Neural progenitor cell (in vitro differentiated cells): Measurements from ENCODE around the gene MAN1A2.

Experiments used
- EZH2 ChIP-seq: fragments of 200-600 bp; sonication (generic); IDR thresholded peaks from 2 replicates; pipeline ENCODE4 v1.6.1; 2017; ENCODE audit warnings: antibody characterized with exemption, mild to moderate bottlenecking, moderate library complexity
- TF ChIP-seq, protein P1 (sequence below): fragments of 200-600 bp; sonication (generic); IDR thresholded peaks from 2 replicates; pipeline ENCODE4 v1.5.1; 2017; ENCODE audit warnings: antibody characterized with exemption, mild to moderate bottlenecking

DNA sequence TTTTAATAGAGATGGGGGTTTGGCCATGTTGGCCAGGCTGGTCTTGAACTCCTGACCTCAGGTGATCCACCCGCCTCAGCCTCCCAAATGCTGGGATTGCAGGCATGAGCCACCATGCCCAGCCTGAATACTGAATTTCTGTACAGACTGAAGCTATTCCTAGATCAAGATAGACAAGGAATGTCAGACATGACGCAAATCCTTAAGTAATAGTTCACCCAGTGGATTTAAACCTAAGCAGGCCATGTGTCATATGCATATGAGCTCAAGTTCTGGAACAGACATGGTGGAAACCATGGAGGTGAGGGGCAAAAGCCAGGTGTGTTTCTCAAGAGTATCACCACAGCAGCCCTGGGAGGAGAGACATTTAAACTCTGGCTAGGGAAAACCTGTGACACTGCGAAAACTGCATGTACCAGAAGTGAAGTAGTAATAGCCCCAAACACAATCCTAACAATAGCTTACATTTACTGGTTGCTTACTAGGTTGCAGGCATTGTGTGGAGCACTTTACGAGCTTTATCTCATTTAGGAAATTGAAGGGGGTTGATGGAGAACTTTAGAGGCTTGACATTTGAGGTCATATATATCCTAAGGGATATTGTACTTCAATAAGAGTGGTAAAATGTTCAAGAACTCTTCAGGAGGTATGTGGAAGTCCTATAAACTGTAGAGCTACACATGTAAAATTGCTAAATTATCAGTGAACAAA lies 31.7 kb upstream of the MAN1A2 start:
- TF ChIP-seq, protein P1, sequence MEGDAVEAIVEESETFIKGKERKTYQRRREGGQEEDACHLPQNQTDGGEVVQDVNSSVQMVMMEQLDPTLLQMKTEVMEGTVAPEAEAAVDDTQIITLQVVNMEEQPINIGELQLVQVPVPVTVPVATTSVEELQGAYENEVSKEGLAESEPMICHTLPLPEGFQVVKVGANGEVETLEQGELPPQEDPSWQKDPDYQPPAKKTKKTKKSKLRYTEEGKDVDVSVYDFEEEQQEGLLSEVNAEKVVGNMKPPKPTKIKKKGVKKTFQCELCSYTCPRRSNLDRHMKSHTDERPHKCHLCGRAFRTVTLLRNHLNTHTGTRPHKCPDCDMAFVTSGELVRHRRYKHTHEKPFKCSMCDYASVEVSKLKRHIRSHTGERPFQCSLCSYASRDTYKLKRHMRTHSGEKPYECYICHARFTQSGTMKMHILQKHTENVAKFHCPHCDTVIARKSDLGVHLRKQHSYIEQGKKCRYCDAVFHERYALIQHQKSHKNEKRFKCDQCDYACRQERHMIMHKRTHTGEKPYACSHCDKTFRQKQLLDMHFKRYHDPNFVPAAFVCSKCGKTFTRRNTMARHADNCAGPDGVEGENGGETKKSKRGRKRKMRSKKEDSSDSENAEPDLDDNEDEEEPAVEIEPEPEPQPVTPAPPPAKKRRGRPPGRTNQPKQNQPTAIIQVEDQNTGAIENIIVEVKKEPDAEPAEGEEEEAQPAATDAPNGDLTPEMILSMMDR: no peak
- TF ChIP-seq EZH2: no peak
